Measurements from ENCODE around the gene B4GALT4.

- no peak for TF ChIP-seq POLR2A (IDR thresholded peaks at IDR 0.05)
- no peak for TF ChIP-seq CTCF (IDR thresholded peaks at IDR 0.05)
These were observed 45.6 kb downstream of the B4GALT4 start for GRCh38 chr3:119195151-119195476.

Data from breast epithelium (tissue), 3 donors.